NCI-H748 (cell line): ENCODE results near the gene SLC25A22.

Experiments used
- DNase-seq: peaks from one replicate; lab custom pipeline; 2025; ENCODE audit not compliant: unreplicated experiment; lab: John Stamatoyannopoulos, UW

The SLC25A22 gene

DNA sequence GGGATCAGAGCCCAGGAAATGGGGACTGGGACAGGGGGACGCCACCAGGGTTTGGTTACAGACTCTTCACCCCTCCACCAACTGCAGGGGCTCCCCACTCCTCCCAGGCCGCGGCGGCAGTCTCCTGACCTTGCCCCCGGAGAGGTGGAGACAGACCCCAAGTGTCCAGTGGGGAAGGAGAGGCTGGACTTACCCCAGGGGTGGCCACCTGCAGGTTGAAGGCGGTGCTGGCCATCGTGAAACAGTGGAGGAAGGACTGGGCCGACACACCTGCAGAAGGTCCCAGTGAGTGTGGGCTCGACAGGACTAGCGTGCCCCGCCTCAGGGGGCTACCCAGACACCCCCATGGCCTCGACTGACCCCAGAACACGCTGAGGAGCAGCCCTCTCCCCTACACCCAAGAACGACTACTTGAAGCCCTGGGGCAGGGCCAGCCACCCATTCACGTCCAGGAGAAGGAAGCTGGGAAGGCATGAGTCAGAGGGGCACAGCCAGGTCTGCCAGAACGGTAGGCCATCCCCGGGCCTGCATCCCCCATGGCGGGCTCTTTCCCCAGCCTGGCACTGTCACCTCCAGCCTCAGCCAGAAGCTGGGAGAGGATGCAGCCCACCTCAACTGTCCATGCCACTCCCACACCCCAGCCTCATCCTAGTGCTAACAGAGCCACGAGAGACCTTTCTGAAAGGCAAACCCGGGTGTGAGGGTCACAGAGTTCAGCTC lies 23.0 kb downstream of the SLC25A22 start:
- no peak for DNase-seq

DNA sequence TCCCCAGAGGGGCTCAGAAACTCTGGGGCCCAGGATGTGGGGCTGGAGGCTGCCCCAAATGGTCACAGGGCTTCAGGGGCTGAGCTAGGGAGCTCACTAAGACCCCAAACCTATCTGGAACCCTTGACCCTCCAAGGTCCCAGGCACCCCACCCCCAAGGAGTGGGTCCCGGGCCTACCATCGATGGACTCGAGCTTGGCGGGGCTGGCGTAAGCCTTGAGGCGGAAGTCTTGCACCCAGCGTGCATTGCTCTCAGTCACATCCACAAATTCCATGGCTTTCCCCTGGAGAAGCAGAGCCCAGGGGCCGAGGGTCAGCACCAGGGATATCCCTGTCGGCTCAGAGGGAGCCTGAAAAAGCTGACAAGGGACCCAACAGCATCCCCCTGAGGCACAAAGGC lies 24.3 kb downstream of the SLC25A22 start:
- no peak for DNase-seq

DNA sequence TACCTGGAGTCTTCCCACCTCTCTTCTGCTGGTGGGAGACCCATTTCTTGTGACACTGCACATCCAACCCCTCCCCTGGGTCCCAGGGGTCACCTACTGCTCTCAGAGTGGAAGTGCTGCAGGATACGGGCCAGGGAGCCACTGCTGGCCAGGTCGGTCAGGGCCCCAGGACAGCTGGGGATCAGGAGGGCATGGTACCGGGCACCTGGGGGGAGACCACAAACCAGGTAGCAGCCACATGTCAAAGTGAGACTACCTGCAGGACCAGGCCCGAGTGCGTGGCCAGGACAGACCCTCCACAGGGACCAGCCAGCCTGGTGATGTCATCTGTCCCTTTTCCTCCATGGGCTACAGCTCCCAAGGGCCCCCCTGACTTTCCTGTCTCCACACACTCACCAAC lies 24.7 kb downstream of the SLC25A22 start:
- no peak for DNase-seq

DNA sequence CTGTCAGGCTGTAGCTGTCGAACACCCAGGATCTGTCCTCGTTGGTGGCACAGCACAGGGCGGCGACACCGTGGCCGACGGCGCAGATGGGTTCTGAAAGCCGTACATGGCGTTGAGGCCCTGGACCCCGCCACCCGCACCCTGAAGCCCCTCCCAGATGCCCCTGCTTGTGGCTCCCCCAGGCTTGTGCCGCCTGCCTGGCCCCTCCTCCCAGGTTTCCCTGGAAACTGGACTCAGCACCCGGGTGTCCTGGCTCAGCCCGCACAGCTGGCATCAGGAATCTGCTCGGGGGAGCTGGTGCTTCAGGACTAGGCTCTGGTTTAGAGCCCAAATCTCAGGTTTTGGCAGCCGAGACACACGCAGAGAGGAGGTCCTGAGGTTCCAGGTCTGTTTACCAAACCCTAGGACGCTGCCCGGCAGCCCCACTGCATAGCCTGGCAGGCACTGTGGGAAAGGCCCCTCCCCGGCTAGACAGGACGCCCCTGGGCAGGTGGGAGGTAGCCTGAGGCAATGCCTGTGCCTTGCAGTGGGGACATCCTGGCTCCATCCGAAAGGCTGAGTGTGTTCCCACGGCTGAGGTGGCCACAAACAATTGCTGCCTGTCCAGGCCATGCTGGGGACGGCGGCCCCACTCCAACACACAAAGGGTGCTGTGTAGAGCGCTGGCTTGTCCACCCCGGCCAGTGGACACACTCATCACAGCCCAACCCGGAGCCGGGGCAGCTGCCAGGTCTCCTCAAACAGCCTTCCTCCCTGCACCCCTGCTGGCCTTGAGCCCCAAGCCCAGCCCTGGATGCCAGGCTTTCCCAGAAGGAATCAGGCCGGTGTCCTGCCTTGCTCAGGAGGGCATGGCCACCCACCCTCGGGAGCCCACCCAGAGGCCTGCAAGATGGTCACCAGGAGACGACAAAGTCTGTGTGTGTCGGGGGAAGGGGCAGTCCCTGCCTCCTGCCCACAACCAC lies 25.4 kb downstream of the SLC25A22 start:
- DNase-seq, result no peak

DNA sequence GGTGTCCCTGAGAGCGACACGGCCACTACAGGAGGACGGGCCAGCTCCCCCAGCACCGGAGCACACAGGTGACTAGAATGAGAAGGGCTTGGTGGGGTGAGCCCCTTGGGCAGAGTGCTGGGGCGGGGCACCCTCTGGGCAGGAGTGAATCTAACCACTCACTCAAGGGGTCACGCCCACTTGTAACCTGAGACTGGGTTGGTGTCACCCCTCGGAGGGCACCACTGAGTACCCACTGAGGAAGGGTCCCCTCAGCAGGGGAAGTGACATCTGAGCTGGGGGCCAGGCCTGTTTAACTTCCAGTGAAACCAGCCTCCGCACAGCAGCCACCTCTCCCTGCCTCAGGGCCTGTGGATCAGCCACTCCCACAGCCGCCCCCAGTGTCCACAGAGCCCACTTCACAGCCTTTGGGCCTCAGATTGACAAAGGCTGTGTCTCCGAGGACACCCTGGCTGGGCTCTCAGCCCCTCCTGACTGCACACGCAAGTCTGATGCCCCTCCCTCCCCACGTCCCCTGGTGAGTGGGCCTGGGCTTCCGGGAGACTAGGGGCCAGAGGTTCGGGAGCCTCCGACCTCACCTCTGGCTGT lies 26.4 kb downstream of the SLC25A22 start:
- DNase-seq, result no peak

DNA sequence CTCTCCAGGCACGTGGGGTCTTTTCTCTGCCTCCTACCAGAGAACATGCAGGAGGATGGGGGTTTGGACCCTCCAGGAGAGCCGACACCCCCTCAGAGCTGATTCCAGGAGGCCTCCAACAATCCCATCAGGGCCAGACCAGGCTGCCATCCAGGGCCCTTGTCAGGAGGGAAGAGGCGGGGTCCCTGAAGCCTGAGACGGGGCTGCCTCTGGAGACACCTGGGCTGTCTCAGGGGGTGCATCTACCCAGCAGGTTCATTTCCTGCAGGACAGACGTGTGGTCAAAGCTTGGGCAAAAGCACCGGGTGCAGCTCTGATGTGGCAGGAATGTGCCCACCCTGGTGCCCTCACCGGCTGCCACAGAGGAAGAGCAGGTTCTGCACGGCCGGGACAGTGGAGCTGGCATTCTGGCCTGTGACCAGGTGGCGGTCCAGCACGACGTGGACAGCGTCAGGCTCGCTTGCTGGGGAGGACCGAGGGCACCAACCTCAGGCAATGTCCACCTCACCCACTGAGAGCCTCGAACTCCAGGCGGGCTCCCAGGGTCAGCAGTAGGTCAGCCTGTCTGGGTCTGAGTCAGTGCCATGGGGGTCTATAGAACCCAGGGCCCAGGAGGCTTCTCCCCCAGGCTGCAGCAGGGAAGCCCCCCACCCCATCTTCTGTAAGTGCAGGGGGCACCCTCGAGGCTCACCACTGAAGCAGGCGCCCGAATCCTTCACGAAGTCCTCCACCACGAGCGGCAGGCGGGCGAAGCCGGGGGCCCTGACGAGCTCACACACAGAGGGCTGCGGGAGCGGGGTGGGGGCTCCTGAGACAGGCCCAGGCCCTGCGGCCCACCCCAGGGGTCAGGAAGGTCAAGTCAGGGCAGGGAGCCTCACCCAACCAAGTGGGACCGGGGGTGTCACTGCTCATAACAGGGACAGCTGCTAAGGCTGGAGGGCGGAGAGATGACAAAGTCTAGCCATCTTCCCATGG lies 27.2 kb downstream of the SLC25A22 start:
- no peak for DNase-seq

DNA sequence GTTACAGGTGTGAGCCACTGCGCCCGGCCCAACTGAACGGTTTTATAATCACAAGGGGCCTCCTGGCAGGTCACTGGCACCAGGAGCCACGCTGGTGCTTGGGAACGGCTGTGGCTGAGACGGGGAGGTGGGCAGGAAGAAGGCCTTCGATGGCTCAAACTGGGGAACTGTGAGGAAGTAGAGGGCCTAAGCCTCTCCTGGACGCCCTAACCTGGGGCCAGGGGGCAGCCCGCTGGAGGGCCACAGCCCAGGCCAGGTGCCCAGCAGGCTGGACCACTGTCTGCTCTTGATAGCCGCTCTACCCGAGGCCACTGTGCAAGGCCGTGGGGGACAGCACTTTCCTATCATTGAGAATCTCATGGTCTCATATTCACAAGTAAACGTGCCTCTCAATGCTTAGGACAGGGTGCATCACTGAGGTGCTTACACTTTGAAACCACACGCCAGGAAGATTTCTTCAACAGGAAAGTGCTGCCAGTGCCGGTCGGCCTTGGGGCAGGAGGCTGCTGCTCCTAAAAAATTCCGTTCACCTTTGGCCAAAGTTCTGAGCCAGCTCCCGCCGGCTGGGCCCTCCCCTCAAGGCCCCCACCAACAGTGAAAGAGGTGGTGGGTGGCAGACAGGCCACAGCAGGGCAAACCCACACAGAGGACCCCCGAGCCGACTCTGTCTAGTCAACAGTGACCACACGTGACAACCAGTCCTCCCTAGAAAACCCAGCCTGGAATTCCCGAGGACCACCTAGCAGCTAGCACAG lies 28.0 kb downstream of the SLC25A22 start:
- no peak for DNase-seq

DNA sequence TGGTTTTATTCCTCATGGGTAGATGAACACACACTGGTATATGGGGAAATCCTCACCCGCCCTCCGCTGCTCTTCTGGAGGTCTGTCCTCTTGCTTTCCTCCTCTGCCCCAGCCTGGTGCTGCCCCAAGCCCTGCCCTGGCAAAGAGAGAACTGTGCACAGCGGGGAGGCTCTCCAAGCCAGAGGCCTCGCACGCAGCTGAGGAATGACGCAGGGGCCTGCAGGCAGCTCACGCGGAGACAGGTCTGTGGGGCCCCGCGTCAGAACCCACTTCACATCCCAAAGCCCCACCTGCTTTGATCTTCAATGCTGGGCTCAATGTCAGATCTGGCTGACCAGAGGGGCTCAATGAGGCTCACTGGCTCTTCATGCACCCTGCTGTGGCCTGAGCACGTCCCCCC lies 30.8 kb downstream of the SLC25A22 start:
- DNase-seq, result no peak

DNA sequence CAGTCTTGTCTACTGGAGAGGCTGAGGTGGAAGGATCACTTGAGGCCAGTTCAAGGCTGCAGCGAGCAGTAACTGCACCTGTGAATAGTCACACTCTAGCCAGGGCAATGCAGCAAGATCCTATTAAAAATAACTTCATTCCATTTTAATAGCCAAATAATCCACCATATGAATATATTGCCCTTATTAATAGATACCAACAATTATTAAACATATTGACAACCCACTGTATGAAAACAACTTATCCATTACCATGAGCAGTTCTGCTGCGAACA lies 31.2 kb downstream of the SLC25A22 start:
- DNase-seq, result no peak

DNA sequence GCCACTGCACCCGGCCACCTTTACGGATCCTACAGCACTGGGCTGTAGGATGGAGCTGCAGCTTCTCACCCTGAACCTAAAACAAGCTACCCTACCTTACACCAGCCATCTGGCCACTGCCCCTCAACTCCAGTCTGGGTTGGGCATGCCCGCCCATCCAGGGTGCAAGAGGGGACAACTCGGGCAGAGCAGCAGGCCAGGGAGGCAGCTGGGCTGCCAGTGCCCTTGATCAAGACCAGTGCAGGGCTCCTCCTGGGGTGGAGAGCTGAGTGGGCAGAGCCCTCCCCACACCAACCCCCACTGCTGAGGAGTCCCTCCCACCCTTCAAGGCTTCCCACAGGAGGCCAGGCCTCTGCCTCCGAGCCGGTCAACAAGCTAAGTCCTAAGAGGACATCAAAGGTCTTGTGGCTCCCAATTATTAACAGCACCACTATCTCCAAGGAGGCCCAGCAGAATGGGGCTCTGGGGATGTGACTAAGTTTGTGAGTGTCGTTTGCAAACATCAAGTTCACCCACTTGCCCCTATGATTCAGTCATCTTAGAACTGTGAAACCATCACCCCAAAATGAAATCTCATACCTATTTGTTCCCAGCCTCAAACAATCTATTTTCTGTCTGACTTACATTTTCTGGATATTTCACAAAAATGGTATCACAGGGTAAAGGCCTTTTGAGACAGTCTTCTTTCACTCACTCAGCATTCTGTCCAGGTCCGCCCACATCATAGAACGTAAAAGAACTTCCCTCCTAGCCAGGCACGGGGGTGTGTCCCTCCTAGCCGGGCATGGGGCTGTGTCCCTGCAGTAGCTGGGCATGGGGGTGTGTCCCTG lies 31.8 kb downstream of the SLC25A22 start:
- DNase-seq, result no peak

DNA sequence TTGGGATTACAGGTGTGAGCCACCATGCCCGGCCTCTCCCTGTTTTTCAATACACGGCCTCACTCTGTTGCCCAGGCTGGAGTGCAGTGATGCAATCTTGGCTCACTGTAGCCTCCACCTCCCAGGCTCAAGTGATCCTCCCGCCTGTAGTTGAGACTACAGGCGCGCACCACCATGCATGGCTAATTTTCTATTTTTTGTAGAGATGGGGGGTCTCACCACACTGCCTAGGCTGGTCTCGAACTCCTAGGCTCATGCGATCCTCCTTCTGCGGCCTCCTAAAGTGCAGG lies 32.3 kb downstream of the SLC25A22 start:
- DNase-seq, result no peak

DNA sequence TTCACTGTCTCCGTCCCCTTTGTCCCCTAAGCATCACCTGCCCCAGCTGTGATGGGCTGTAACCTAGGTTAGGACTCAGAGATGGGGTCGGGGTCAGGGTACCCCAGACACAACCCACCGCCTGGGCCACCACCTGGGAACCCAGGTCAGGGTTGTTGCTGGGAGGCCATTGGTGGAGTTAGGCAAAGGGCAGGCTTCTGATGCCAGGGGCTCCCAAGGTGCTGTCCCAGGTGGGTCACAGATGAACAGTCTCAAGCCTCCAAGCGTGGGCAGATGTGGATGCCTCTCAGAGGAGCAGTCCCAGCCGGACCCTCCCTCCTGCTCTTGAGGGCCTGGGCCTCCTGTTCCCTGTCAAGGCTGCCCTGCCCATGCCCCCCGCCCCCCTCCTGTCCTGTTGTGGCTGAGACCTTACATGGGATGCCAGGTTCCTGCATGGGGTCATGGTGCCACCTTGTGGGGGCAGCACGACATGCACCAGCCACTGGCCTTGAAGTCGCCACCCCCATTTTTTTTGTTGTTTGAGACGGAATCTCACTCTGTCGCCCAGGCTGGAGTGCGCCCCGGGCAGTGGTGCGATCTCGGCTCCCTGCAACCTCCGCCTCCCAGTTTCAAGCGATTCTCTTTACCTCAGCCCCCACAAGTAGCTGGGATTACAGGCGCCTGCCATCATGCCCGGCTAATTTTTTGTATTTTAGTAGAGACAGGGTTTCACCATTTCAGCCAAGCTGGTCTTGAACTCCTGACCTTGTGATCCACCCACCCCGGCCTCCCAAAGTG lies 32.9 kb downstream of the SLC25A22 start:
- peak; percentile 36 for DNase-seq

DNA sequence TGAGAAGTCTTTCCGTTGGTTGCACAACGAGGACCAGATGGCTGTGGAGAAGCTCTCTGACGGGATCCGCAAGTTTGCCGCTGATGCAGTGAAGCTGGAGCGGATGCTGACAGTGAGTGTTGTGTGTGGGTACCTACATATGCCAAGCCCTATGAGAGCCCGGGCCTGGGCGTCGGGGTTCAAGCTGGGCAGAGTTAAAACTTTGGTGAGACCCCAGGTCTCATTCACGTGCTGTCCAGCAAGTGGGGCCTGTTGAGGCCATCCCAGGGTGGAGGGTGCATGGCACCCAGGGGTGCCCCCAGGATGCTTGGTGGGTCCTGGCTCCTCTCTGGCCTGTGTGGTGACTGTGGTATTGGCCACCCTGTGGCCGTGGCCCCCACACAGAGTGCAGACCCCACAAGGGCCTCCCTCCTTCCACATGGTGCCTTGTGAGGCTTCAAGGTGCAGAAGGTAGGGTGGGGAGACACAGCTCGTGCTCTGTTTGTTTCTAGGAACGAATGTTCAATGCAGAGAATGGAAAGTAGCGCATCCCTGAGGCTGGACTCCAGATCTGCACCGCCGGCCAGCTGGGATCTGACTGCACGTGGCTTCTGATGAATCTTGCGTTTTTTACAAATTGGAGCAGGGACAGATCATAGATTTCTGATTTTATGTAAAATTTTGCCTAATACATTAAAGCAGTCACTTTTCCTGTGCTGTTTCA lies 33.6 kb downstream of the SLC25A22 start:
- DNase-seq, result no peak

DNA sequence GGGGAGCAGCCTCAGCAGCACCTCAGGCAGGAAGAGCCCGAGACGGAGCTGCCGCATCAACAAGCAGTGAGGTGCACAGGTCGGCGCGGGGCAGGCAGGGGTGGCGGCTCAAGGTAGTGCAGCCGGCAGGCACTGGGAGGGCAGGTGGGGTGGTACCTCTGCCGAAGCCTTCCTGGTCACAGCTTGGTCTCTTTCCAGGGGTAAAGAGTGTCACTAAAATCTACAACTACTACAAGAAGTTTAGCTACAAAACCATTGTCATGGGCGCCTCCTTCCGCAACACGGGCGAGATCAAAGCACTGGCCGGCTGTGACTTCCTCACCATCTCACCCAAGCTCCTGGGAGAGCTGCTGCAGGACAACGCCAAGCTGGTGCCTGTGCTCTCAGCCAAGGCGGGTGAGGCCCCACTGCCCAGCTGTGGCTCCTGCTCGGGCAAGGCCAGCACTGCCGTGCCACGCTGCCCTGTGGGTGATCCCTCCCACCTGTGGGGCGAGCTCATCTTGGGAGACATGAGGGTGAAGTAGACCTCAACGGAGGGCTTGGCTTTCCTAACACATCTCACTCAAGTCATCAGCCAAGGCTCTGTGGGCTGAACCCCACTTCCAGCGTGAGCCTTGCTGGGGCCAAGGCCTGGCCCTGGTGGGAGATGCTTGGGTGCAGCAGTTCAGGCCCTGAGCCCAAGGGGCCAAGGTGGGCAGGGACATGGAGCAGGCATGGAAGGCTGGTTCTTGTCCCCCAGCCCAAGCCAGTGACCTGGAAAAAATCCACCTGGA lies 34.3 kb downstream of the SLC25A22 start:
- DNase-seq, result no peak

DNA sequence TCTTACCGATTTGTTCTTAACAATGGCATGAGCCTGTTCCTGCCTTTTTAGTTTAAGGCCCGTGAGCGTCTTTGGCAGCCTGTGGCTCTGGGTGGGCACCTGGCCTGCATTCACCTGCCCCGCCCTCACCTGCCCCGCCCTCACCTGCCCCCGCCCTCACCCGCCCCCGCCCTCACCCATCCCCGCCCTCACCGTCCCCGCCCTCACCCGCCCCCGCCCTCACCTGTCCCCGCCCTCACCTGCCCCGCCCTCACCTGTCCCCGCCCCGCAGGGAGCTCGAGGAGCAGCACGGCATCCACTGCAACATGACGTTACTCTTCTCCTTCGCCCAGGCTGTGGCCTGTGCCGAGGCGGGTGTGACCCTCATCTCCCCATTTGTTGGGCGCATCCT lies 35.0 kb downstream of the SLC25A22 start:
- DNase-seq, result peak; percentile 82

DNA sequence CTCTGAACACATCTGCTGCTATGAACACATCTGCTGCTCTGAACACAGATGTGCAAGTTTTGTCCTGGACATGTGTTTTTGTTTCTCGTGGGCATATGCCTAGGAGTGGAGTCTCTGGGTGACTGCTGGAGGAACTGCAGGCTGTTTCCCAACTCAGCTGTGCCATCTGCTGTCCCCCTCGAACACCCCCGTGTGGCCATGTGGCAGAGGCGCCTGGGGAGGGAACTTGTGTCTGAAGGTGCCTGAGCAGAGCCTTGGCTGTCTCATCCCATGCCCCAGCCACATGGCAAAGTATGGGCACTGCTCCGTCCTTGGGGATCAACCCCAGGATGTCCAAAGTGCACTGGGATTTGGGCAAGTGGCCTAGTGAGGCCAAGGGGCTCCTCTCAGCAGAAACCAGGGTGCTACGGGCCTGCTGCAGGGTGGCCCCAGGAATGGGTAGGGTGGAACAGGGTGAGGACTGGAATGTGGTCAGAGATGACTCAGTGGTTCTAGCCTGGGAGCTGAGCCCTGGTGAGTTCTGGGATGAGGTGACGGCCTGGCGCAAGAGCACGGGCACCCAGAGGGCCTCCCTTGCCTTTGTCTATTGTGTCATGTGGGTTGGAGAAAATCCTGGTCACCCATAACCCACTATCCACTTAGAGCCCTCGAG lies 35.5 kb downstream of the SLC25A22 start:
- DNase-seq, result no peak

DNA sequence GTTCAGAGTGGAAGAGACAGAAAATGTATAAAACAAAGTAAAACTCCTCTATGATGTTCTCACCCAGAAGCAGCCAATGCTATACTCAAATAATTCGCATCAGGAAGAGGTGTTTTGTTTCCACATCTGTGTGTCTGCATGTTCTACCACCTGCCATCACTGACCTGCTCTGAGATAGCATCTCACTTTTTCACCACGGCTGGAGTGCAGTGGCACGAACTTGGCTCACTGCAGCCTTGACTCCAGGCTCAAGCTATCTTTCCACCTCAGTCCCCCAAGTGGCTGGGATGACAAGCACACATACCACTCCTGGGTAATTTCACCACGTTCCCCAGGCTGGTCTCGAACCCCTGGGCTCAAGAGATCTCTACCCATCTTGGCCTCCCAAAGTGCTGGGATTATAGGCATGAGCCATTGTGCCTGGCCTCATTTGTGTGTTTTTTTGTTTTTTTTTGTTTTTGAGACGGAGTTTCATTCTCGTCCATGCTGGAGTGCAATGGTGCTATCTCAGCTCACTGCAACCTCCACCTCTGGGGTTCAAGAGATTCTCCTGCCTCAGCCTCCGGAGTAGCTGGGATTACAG lies 36.5 kb downstream of the SLC25A22 start:
- no peak for DNase-seq
